Activated CD4-positive, CD25-positive, alpha-beta regulatory T cell (primary cell): Measurements from ENCODE around the gene PBOV1.
"Not testable (repeated sequence)": the region's sequence is repeated elsewhere in the genome, so short reads cannot be mapped to it uniquely, and the experiment has no call there.

ENCODE experiments used
- DNase-seq, 4 experiments: peaks; one replicate each; lab custom pipeline; 2025; lab: John Stamatoyannopoulos, UW

The PBOV1 gene

DNA sequence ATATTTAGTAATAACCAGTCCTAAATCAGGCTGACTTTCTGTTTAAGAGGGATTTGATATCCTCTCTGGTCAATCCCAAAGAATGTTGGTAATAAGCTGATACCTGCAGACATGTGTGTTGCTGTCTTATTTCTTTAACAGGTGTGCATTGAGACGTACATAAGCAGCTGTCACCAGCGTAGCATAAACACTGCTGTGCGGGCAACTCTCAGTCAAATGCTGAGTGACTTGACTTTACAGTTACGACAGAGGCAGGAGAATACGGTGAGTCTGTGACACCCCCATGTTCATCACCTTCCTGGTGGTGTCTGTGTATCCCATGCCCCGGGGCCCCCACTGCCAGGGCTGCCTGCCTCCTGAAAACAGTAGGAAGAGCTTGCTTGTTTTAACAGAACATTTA lies 20.1 kb upstream of the PBOV1 start:
- DNase-seq: no peak

DNA sequence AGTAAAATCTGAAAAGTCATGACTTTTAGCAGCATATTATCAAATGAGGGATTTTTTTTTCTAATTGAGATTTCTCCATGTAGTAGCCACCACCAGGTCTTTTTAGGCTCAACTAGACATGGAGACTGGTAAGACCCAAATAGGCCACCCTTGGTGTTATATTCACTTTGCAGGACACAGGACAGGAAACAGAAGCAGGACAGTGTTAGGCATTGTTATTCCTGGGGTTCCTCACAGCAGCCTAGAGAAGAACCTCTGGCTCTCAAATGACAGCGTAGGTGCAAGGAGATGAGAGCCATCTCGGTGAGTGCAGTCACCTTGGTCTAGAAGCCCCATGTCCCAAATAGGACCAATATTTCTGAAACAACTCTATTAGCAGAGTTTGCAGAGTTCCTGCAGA lies 19.2 kb upstream of the PBOV1 start:
- DNase-seq: no peak

DNA sequence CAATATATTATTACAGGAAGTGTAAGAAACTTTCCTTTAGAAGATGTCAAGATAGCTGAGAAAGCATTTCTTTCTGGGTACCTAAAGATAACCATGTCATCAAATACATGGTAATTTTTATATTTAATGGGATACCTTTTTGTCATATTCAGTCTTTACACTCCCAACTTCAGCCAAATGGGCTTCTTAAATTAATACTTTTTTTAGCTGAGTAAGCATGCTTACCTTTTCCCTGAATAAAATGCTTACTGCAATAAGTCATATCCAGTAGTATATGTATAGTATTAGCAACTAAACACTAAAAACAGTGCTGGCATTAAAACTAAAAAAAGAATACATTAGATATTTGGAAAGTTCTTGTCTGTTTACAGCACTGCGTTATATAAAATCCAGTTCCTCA lies 17.4 kb upstream of the PBOV1 start:
- DNase-seq: no peak

DNA sequence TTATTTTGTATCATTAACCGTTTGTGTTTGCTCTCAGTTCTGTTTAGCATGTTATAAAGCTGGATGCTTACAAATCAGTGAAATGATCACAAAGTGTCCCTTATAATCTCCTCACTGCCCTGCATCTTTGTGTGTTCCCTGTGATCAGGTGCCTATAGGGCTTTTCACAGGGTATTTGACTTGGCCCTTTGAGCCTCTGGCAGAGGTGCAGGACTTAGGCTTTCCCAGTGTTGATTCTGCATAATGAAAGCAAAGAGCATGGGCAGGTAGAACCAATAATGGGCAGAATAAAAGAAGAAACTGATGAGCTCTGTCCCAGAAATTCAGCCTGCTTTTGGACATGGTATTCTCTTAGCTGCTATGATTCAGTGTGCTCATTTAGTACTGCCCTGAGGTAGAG lies 16.9 kb upstream of the PBOV1 start:
- no peak for DNase-seq

DNA sequence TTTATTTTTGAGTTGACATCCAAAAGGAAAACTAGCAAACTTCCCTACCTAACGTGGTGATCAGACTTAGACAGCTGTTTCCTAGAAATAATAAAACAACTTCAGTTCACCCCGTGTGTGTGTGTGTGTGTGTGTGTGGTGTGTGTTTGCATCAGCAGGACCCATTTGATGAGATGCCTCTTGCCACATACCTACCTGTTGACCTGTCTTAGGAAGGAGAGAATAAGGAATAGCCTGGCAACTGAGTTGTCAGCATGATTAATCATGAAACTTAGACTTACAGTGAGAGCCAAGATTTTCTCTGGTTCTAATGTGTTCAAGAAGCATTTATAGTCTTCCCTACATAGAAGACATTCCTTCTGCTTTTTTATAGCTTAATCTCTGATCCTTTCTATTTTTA lies 16.1 kb upstream of the PBOV1 start:
- DNase-seq: no peak

DNA sequence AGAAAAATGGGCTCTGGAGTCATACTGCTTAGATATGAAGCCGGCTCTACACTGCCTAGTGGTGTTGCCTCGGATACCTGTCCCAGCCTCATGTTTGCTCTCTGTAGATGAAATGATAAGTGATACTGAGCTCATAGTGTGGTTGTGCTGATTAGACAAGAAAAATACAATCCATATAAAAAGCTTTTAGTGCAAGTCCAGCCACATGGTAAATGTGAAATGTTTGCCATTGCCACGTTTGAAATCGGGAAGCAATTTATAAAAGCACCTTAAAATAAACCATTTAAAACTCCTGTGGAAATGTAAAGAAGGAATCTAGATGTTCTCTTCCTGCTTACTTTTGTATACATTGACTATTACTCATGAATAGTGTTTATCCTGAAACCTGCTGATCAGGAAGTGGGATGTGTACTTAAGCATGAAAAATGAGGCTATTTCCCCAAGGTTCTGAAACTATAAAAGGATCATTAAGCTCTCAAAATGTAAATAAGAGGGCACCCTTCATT lies 13.1 kb upstream of the PBOV1 start:
- DNase-seq: no peak

DNA sequence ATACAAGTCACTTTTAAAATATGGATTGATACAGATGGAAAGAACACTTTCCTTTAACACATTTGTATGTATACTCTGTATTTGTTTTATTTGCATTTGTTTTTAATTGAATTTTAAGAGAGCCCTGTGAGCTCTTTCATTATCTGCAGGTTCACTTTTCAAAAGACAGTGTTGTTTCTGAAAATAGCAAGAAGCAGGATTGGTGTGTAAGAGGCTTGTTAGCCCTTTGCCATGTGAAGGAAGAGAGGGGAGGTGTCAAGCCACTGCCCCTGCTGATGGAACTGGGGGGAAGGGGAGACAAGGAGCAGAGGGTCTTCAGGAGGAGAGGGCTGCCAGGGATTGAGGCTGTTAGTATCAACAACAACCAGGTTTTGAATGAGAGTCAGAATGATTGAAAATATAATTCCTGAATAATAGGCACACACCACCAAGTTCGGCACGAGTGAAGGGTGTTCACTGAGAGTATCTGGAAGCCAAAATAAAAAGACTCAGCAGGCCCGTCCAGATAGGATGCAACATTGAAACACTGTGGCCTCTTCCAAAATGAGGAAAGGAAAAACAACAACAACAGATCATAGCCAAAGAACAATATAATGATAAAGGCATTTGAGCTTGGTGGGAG lies 12.6 kb upstream of the PBOV1 start:
- no peak for DNase-seq

DNA sequence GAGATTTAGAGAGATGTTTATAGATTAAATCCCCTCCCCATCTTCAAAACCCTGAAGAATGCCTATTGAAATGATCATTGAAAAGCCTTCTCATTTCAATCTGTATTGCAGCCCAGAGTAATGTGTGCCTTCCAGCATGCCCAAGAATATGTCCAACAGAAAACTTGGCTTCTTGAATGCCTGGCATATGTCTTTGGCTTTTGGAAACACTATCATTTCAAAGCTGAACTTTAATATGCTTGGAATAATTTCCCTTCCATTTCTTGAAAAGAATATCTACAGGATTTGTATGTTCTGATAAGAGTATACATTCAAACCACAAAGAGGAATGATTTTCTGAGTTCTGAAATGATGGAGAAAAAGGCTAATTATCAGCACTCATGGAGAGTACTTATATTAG lies 11.9 kb upstream of the PBOV1 start:
- no peak for DNase-seq

DNA sequence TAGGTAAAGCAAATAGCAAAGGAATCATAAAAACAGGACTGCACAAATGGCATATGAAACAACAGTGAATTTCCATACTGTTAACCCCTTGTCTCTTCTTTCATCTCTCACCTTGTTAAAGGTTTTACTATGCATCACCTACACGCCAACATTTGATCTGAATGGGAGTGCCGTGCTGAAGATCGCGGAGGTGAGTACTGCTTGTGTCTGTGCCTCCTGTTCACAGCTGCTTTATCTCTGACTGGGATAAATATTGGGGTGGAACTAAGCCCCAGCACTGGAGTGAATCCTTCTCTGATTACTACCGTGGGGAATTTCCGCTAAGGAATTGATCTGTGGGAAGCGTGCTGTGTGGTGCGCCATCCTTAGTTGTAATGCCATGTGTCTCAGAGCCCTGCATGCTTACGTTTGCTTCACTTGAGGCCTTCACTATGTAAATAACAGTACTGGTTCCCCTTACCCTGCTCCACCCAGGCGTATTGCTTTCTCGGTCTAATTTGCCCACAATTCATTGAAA lies 11.4 kb upstream of the PBOV1 start:
- DNase-seq: no peak

DNA sequence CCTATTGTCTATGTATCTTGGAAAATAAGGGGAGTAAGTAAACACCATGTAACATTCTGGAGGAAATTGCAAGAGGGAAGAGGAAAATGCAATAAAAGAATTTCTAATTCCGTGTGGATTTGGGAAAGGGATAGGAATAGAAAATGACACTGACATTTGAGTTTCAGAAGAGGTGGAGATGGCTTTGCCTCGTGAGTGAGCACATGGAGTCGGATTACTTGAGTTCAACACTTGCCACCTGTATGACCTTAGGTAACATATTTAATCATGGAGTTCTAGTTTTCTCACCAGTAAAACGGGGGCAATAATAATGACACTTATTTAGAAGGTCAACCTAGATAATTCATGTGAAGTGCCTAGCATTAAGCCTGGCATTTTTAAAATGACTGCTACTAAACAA lies 10.8 kb upstream of the PBOV1 start:
- DNase-seq: no peak

DNA sequence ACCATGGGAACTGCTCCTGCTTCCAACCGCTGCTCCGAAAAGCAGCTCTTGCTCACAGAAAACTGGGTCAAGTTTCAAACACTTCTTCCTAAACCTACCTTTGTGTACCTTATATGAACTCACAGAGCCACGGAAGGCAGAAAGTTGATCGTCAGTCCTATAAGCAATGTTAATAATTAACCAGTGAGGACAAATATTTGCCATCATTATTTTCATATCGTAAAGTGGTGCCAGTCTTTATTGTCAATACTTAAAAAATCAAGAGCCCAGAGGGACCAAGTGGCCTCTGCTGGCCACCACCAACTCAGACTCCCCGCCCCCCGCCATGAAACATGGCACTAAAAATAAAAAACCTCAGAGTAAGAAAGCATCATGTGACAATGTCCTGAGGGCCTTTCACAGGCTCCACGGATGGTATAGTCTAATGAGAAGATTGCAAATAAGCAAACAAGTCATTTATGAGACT lies 9.1 kb upstream of the PBOV1 start:
- no peak for DNase-seq

DNA sequence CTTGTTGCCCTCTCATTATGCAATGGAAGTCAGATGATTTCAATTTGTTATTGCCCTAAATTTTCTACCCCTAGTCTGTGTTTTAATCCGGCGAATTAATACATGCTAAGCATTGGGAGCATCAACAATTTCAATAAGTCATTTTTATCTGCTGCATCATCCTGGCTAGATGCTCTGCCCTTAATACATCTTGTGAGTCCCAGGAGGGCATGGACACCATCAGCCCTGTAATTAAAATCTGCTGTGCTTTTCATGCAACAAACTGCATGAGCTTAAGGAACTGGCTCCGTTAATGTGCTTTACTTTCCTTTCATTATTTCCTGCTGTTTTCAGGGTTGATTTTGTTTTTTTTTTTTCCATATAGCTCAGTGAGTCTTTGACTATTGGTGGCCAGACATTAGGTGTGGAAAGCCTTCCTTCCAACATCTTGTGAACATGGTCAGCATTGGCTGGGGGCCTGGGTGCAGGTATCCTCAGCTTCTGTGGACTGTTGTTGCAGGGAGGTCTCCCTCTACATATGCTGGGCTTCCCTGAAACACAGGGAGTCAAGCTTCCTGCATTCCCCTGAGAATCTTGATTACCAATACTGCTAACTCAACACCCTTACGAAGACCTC lies 8.5 kb upstream of the PBOV1 start:
- no peak for DNase-seq

DNA sequence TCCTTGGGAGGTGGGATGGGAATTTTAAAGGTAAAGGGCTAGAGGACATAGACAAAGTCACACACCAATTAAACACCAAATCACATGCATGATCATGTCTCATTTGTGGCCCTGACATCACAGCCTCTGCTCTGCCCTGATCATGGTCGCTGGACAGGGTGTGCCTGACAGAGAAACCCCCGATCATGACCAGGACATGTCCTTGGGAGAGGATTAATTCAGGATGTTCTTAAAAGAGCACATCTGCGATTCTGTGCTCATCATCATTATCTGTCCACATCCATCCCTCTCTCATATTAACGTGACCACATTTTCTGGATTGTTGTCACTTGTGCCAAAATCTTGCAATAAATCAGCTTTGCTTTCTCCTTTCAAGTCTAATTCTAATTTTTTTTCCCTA lies 7.7 kb upstream of the PBOV1 start:
- DNase-seq: no peak

DNA sequence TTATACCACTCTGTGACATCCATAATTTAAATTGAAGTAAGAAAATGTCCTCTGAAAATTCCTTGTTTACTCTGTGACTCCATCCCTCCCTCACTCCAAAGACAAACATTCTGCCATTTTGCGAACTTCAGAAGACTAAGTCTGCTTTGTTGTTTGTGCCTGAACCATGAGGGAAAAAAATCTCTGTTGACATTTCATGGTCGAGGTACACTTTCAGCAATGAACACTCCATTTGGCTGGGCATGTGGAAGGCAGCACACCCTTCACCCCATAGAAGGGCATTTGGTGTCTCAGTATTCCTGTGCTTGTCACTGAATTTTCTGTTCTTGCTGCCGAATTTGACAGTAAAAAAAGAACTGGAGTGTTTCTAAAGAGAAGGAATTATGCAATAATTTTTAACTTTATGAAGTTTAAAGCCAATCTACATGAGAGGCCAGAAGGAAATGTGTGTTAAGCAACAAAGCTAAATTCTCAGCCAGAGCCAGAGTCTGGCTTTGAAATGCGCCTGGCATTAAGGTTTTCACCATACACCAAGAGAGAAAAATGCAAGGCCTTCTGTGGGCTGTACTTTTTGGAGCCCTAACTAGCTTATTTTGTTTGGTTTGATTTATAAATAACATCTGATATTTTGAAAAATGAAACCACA lies 4.7 kb upstream of the PBOV1 start:
- DNase-seq: no peak

DNA sequence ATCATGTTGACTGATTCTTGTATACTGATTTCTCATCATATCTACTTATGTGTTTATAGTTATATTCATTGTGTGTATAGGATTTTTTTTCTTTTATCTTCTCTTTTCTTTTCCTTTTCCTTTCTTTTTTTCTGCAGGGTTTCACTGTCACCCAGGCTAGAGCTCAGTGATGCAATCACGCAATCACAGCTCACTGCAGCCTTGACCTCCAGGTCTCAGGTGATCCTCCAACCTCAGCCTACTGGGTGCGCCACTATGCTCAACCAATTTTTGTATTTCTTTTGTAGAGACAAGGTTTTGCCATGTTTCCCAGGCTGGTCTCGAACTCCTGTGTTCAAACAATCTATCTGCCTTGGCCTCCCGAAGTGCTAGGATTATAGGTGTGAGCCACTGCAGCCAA lies 1.6 kb upstream of the PBOV1 start:
- no peak for DNase-seq

DNA sequence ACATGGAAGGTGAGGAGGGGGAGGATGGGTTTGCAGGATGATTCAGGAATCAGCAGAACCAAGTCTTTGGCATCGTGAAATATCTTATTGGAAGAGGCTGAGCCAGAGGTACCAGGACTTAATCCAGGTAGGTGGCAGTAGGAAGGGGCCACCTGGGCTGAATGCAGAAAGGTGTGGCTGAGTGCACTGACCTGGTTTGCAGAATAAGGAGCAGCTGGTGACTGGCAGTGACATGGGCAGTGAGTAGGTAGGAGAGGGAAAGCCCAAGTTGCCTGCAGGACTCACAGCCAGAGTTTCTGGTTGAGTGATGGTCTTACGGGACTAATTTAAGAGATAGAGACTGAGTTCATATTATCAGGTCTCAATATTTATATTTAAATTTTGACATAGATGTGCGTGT lies 1.1 kb upstream of the PBOV1 start:
- DNase-seq: no peak

DNA sequence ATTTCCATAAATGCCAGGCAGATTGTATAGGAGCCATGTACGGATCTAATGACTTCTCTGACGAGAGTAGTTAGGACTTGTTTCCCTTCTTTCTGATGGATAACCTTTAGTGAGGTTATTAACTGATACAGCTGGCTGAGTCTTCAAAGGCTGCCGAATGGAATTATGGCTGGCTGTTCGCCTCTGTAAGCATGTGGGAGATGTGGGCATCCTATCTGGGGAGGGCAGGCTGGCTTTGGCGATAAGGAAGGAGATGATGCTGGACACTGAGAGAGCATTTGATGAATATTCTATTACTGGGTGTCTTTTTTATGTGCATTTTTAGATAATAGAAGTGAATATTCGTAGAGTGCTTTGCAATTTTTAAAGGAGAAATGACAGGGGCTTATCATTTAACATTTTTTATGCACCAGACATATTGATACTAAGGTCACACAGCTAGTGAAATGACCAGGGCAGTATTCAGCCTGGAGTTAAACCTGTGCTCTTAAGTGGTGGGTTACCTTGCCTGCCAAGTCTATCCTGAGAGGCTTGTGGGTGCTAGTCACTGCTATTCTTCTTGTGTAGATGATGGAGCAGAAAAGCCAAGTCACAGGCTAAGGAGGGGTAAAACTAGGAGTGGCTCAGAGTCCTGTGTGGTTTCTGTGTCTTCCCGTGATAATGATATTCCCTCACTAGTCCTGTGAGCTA lies 3.1 kb downstream of the PBOV1 start:
- no peak for DNase-seq

DNA sequence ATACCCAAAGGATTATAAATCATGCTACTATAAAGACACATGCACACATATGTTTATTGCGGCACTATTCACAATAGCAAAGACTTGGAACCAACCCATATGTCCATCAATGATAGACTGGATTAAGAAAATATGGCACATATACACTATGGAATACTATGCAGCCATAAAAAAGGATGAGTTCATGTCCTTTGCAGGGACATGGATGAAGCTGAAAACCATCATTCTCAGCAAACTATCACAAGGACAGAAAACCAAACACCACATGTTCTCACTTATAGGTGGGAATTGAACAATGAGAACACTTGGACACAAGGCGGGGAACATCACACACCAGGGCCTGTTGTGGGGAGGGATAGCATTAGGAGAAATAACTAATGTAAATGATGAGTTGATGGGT lies 5.8 kb downstream of the PBOV1 start:
- not testable (repeated sequence) for DNase-seq

DNA sequence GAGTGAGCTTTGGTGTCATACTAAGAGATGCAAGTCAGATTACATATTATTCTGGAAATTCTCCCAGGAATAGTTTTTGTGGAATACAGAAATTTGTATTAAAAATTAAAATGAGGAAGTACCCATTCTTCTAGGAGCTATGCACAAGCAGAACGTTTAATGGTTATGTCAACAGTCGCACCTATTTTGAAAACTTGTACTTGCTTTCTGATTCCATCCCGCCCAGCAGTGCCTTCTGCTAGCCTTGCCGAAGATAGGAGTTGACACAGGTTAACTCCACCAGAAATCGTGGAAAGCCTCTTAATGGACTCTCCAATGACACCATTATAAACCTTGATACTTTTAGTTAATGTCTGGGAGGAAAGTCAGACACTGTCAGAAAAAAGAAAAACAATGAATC lies 6.7 kb downstream of the PBOV1 start:
- no peak for DNase-seq

DNA sequence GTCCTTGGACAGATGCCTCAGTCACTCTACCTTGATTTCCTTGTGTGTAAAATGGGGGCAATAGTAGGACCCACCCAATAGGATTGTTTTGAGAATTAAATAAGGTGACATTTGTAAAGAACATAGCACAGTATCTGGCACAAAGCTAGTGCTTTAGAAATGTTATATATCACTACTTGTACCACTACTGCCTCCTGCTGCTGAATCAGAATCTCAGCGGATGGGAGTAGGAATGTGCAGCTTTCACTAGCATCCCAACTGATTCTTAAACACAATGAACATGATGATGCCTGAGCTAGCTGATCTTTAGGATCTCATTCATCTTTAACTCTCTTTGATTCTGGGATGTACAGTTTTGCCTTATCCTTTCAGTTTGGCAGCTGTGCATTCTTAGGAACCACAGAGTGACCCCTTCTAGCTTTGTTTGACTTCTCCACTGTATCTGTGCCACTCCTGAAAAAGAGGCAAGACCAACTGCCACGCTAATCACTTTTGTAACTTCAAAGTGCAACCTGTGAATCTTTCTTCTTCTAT lies 7.2 kb downstream of the PBOV1 start:
- DNase-seq: no peak

DNA sequence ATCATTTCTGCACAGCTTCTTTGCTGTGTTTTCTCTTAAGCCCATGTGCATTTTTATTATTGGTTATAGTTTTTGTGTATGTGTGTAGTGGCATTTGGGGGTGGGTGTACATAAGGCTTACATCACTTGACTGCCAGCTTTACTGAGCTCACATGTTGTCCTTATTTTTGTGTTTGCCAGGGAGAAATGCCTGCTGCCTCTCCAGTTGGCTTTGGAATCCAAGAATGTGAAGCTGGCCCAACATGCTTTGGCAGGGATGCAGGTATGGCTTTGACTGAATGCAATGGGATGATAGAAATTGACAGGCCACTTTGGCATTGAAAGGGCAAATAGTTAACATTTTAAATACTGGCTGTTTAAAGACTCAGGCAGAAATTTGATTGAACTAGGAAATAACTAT lies 11.4 kb downstream of the PBOV1 start:
- DNase-seq: no peak

DNA sequence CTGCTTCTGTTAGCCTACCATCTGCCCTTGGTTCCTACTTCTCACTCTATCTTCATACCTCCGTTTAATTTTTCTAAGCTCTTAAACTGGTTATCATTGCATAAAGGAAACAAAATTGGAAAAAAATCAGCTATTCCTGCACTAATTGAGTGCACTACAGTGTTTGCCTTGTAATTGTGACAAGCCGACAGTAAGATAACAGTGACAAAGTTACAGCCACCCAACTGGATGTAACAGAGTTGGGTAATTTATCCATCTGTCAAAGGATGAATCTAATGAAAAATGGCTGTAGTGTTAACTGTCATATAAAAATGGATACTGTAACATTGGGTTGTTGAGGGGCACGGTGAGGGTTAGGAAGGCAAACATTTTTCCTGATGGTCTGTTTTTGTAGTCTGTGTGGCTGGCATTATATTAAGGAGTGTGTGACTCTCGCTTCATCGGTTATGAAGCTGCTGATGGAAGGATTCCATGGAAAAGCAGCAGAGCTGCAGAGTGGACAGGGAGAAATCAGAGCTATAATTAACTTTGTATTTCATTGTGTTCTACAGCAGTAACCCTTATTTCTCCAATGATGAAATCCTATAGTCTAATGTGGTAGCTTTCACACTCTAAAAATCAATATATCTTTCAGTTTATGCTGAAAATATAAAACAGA lies 12.7 kb downstream of the PBOV1 start:
- no peak for DNase-seq
